Activated CD4-positive, alpha-beta T cell treated with anti-CD3 and anti-CD28 coated beads for 36 hours (primary cell): ENCODE data around the gene ERC2. TPM values are rescaled to one million over a fixed set of nuclear protein-coding genes. Genes with fewer than 3 reads are reported as not detected.

ENCODE experiments used
- ATAC-seq: fragments of 200-7000 bp; cut with Tn5 transposase; one replicate; pipeline ENCODE4 v1.10.0; 2021; ENCODE audit warnings: mild to moderate bottlenecking, moderate library complexity
- CTCF ChIA-PET: fragments of 350-600 bp; sonication (Branson Sonifier 250); formaldehyde crosslinking; loops from one replicate; lab custom pipeline; 2021; ENCODE audit warnings: antibody characterized with exemption; lab: Charles Lee
- POLR2A ChIA-PET: fragments of 350-600 bp; sonication (Branson Sonifier 250); formaldehyde crosslinking; loops from one replicate; lab custom pipeline; 2021; ENCODE audit warnings: antibody characterized with exemption, inconsistent platforms; lab: Charles Lee
- DNase-seq: peaks from one replicate; pipeline ENCODE4 v3.0.0-alpha.2; 2020
- H3K27ac Mint-ChIP-seq: one replicate; pipeline ENCODE4 v1.8.0; 2021; ENCODE audit warnings: mixed read lengths
- H3K27me3 Mint-ChIP-seq: one replicate; pipeline ENCODE4 v1.8.0; 2021; ENCODE audit warnings: mixed read lengths
- H3K36me3 Mint-ChIP-seq: one replicate; pipeline ENCODE4 v1.8.0; 2021; ENCODE audit warnings: low read depth, mixed read lengths
- H3K4me1 Mint-ChIP-seq: one replicate; pipeline ENCODE4 v1.8.0; 2021; ENCODE audit warnings: mixed read lengths
- H3K4me3 Mint-ChIP-seq: one replicate; pipeline ENCODE4 v1.8.0; 2021; ENCODE audit warnings: mild to moderate bottlenecking, moderate library complexity, mixed read lengths
- H3K9me3 Mint-ChIP-seq: one replicate; pipeline ENCODE4 v1.8.0; 2021; ENCODE audit warnings: low read depth, mixed read lengths
- intact Hi-C, 2 experiments: fragments of 100-400 bp; cut with DNase I in 1 of 2; cut with micrococcal nuclease in 1 of 2; formaldehyde crosslinking; loops; one replicate each; pipeline versions ENCODE4 v1.14.2 to v1.15.1; 2022 to 2024; cut with DNase I, micrococcal nuclease
- total RNA-seq, 2 experiments: library from RNA; stranded (reverse); gene quantifications; one replicate each; pipeline ENCODE4 v1.2.3, GENCODE V29; 2021

The ERC2 gene
- total RNA-seq, 2 experiments from 2014 or later = not detected

DNA sequence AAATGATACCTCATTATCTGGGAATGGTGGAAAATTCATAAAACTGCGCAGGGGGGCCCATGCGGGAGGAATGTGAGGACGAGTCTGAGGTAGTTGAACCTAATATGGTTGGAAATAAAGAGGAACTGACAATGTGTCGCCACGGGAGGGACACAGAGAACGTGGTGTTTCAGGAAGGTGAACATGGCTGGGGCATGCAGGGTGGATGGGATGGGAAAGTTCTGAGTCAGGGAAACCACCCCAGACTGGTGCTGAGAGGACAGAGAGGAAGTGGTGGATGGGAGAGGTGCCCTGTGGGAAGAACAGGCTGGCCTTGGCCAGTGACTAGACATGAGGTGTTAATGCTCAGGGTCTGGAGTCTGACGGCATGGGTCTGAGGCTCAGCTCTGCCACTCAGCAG lies 844.0 kb downstream of the ERC2 start:
- ChIA-PET CTCF (no interaction called here), POLR2A (no interaction called here)
- H3K27ac Mint-ChIP-seq = no peak overlapping the region
- H3K27me3 Mint-ChIP-seq = peaks cover 5% of the 10 kb centered on the region
- no peak for ATAC-seq
- no peaks in the 10 kb centered on the region for H3K36me3 Mint-ChIP-seq
- peaks cover 3% of the 10 kb centered on the region for H3K4me1 Mint-ChIP-seq
- intact Hi-C loops = no loop called here
- DNase-seq = no peak
- H3K9me3 Mint-ChIP-seq = no peaks in the 10 kb centered on the region
- H3K4me3 Mint-ChIP-seq = no peak overlapping the region

DNA sequence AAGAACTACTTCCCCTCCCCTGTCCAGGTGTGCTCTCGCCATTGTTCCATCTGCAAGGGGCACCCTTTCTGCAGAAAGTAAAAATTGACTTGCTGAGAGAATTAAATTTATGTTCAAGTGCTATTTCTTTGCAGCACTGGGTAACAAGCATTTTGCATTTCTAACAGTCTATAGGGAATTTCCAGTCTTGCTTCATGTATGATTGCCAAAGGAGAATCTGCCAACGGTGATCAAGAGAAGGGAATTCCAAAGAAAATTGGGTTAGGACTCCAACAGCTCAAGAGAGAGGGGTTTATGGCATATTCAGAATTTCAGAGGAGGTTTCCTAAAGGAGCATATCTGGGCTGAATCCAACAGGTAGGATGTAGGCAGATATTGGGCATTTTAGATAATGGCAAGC lies 844.5 kb downstream of the ERC2 start:
- CTCF ChIA-PET = no interaction called here

DNA sequence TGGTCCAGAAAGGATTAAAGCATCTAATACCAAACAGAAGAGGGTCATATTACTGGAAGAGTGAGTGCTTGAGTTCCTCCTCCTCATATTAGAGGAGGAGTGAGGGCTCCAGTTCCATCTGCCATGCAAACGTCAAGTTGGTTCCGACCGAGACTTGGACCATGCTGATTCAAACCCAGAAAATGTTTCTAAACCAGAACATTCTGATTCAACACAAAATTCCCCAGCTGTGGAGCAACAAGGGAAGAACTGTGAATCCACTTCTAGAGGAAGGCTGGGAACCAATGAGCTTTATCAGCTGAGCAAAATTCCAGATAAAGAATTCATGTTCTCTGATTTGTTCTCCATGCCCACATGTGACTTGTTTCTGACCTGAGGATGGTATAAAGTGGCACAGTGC lies 845.5 kb downstream of the ERC2 start:
- H3K27me3 Mint-ChIP-seq = peaks cover 5% of the 10 kb centered on the region

More for the DNA sequence above, 844.5 kb downstream of the ERC2 start:
- peaks cover 5% of the 10 kb centered on the region for H3K27me3 Mint-ChIP-seq
- H3K9me3 Mint-ChIP-seq = no peaks in the 10 kb centered on the region
- no peak for DNase-seq
- intact Hi-C loops = no loop called here
- H3K4me3 Mint-ChIP-seq = no peak overlapping the region
- H3K4me1 Mint-ChIP-seq = peaks cover 3% of the 10 kb centered on the region
- ATAC-seq = no peak
- POLR2A ChIA-PET = no interaction called here
- H3K27ac Mint-ChIP-seq = no peak overlapping the region
- no peaks in the 10 kb centered on the region for H3K36me3 Mint-ChIP-seq

DNA sequence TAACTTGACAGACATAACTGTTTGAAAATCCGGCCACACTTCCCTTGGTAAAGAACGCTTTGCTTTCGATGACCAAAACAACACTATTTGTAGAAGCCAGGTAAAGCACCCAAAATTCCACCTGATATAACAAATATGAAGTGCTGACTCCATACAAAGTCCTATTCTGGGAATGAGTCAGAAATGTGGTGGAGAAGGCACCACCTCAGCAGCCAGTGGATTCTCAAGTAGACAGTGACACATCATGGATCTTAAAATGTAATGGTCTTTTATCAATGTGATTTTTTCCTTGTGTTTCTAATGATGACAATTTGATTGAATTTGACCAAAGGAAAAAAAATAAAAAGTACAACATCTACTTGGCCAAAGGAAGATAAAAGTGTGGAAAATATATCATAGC lies 846.2 kb downstream of the ERC2 start:
- Mint-ChIP-seq H3K9me3 (no peaks in the 10 kb centered on the region), H3K4me1 (peaks cover 3% of the 10 kb centered on the region), H3K4me3 (no peak overlapping the region), H3K36me3 (no peaks in the 10 kb centered on the region), H3K27me3 (peaks cover 5% of the 10 kb centered on the region), H3K27ac (no peak overlapping the region)
- intact Hi-C loops = no loop called here
- DNase-seq (no peak), ATAC-seq (no peak)
- ChIA-PET CTCF (no interaction called here), POLR2A (no interaction called here)

More for the DNA sequence above, 845.5 kb downstream of the ERC2 start:
- intact Hi-C loops = no loop called here
- H3K9me3 Mint-ChIP-seq = no peaks in the 10 kb centered on the region
- peaks cover 3% of the 10 kb centered on the region for H3K4me1 Mint-ChIP-seq
- ChIA-PET POLR2A (no interaction called here), CTCF (interaction anchor here (0.6 kb wide), 1 partner anchor 103 kb away, joined by 3 read pairs; no protein-coding TSS in a partner anchor)
- ATAC-seq (no peak), DNase-seq (no peak)
- no peaks in the 10 kb centered on the region for H3K36me3 Mint-ChIP-seq
- no peak overlapping the region for H3K4me3 Mint-ChIP-seq
- H3K27ac Mint-ChIP-seq = no peak overlapping the region

DNA sequence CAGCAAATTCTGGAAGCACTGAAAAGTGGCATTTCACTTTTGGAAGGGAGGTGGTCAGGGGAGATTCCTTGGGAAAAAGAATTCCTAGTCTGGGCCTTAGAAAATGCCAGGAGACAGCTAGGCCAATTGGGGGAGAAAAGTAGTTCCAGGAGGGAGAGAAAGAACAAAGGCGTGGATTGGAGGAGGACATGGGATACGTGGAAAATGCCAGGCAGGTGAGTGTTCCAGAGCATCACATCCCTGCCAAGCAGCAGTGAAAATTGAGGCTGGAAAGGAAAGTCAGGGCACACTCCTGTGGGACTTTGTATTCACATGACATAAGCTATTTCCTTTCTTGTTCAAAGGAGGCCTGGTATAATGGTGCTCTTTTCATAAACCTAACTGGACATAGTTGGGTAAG lies 846.6 kb downstream of the ERC2 start:
- H3K36me3 Mint-ChIP-seq = no peaks in the 10 kb centered on the region

DNA sequence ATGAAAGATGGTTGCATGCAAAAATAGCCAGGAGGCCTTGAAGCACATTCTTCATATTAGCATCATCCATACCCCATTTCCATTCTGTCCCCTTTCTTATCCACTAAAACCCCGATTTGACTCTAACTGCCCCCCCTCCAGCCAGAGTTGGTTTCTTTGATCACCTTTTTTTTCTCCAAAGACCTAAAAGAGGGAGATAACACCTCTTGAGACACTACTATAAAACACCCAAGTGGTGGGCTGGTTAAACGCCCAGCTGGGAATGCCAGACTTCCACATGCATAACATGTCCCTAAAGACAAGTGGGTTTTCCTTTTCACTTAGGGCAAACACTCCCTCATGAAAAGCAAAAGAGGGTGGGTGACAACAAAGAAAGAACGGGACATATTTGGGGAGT lies 847.2 kb downstream of the ERC2 start:
- Mint-ChIP-seq H3K4me3 (no peak overlapping the region), H3K4me1 (peaks cover 3% of the 10 kb centered on the region), H3K9me3 (no peaks in the 10 kb centered on the region), H3K27ac (no peak overlapping the region), H3K27me3 (peaks cover 5% of the 10 kb centered on the region), H3K36me3 (no peaks in the 10 kb centered on the region)
- ChIA-PET POLR2A (no interaction called here), CTCF (no interaction called here)
- DNase-seq = no peak
- intact Hi-C loops = no loop called here
- no peak for ATAC-seq

More for the DNA sequence above, 846.6 kb downstream of the ERC2 start:
- peaks cover 3% of the 10 kb centered on the region for H3K4me1 Mint-ChIP-seq
- H3K27ac Mint-ChIP-seq = no peak overlapping the region
- no peak overlapping the region for H3K4me3 Mint-ChIP-seq
- ATAC-seq (no peak), DNase-seq (no peak)
- CTCF ChIA-PET = no interaction called here
- POLR2A ChIA-PET = no interaction called here
- H3K9me3 Mint-ChIP-seq = no peaks in the 10 kb centered on the region
- intact Hi-C loops = no loop called here
- peaks cover 5% of the 10 kb centered on the region for H3K27me3 Mint-ChIP-seq

DNA sequence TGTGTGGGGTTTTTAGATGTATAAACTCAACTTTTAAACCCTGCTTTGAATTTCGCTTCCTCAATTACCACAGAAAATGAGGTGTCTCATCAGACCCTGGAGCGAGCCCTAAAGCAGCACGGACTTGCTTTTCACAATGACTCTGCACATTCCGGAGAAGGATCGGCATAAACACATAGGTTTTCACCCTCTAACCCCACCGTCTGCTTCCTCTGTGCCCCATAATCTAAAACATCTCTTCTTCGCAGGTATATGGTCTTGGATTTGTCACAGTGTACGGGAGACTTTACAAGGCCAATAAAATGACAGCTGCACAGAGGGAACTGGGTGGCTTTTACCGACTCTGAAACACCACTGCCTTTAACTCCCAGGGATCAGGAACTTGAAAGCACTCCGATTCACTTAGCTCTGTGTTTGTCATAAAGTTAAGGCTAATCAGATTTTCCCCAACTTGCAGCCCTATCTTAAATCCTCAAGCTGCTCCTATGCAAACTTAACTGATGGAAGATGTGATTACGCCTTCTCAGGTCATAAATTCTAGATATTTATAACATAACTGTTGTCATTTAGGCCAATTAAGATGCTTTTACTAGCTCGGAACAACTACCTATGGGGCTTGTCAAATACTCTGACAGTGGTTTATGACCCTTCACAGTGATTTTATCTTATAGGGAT lies 847.8 kb downstream of the ERC2 start:
- Mint-ChIP-seq H3K27ac (no peak overlapping the region), H3K4me1 (peaks cover 3% of the 10 kb centered on the region), H3K27me3 (peaks cover 5% of the 10 kb centered on the region), H3K9me3 (no peaks in the 10 kb centered on the region), H3K4me3 (no peak overlapping the region), H3K36me3 (no peaks in the 10 kb centered on the region)
- DNase-seq (no peak), ATAC-seq (no peak)
- intact Hi-C loops = no loop called here
- POLR2A ChIA-PET = no interaction called here
- CTCF ChIA-PET = no interaction called here

DNA sequence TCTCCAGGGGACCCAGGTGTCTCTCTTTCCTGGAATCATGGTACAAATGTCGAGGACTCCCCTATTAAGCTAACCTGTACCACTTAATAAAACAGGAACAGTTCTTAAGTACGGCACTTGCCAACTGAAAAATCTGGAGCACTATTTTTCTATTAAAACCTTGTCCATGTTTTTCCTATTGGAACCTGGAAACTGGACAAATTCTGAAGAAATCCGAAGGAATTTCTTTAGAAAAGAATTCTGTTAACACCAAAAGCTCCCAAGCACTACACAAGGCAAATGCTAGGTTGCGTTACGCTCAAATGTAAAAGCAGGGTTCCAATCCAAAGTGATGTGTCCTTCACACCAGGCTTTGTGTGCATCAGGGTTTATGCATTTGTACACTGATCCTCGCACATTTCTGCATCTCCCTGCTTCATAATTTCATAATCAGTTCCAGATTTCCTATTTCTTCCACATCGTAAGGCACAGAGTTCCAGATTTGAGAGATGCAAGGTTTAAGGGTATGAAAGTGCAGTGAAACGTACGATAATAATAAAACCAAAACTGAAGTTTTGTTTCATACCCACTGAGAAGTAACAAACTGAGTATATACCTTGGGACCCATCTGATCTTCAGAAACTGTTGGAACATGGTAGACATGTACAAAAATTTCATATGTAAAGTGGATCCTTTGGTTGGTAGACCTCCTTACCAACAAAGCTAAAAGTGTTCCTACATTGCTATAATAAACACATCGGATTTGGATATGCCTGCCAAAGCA lies 849.0 kb downstream of the ERC2 start:
- ChIA-PET CTCF (interaction anchor here (0.6 kb wide), 1 partner anchor 878 kb away, joined by 3 read pairs; no protein-coding TSS in a partner anchor), POLR2A (no interaction called here)
- intact Hi-C loops = no loop called here
- Mint-ChIP-seq H3K36me3 (no peaks in the 10 kb centered on the region), H3K27ac (no peak overlapping the region), H3K9me3 (no peaks in the 10 kb centered on the region), H3K4me3 (no peak overlapping the region), H3K4me1 (peaks cover 3% of the 10 kb centered on the region), H3K27me3 (peaks cover 5% of the 10 kb centered on the region)
- no peak for ATAC-seq
- DNase-seq = no peak

DNA sequence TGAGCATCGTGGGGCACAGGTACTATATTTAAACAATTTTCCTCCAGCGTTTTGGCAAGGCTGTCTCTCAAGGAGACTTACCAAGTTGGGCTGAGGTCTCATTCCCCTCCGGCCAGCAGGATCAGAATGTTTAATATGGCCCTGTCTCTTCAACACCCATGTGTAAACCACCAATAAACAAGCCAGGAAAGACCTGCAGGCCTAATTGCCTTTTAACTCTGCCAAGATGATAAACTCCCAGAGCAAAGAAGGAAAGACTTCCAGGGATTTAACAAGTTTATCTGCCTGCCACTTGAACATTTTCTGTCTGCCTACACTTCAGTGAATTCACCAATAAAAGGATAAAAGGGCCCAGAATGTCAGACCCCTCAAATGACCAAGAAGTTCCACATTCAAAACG lies 850.9 kb downstream of the ERC2 start:
- POLR2A ChIA-PET = no interaction called here
- H3K36me3 Mint-ChIP-seq = no peaks in the 10 kb centered on the region
- no peak overlapping the region for H3K4me3 Mint-ChIP-seq
- intact Hi-C loops = no loop called here
- peaks cover 5% of the 10 kb centered on the region for H3K27me3 Mint-ChIP-seq
- no peak for ATAC-seq
- no peak overlapping the region for H3K27ac Mint-ChIP-seq
- DNase-seq = no peak
- CTCF ChIA-PET = no interaction called here
- no peaks in the 10 kb centered on the region for H3K9me3 Mint-ChIP-seq
- peaks cover 3% of the 10 kb centered on the region for H3K4me1 Mint-ChIP-seq

DNA sequence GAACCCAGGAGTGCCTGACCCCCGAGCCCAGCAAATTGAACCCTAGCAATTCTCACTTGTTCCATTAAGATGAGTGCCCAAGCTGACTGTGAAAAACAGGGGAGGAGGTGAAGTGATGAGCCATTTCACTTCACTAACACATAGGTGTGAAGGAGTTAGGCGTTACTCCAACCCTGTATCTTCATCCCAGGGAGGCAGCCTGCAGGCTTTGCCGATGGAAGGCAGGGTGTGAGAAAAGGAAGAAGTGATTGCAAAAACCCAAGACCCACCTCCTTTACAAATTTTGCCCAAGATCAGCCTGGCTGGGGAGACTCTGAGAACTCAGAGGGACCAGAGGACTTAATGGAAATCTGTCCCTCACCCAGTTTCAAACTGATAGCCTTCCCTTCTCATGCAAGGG lies 851.5 kb downstream of the ERC2 start:
- H3K27ac Mint-ChIP-seq = no peak overlapping the region
- POLR2A ChIA-PET = no interaction called here
- H3K27me3 Mint-ChIP-seq = peaks cover 5% of the 10 kb centered on the region
- intact Hi-C loops = no loop called here
- no peak for DNase-seq
- H3K9me3 Mint-ChIP-seq = no peaks in the 10 kb centered on the region
- no peak overlapping the region for H3K4me3 Mint-ChIP-seq
- no peaks in the 10 kb centered on the region for H3K36me3 Mint-ChIP-seq
- CTCF ChIA-PET = no interaction called here
- peaks cover 3% of the 10 kb centered on the region for H3K4me1 Mint-ChIP-seq
- no peak for ATAC-seq

DNA sequence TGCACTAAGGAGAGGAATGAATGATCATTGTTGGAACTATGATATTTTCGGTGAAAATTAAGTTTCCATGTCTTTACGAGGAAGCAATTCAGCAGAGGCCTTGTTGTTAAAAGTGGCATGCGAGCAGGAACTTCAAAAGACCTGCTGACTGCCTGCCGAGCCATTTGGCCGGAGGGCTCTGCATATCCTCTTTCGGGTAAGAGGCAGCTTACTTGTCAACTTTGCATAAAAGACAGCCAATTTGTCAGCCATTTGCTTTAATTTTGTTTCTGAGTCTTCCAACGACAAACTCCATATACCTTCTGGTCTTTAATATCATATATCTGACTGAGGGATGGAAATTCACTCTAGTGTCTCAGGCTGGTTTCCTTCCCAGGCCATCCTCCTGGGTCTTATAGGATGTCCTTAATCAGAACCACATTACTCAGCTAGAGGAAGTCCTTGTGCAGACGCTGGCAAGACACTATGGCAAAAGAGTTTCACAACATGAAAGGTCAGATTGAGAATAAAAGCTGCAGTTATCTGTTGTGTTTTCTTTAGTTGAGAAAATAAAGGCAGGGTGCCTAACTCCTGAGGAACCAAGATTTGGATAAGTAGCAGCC lies 852.5 kb downstream of the ERC2 start:
- DNase-seq = no peak
- intact Hi-C loops = no loop called here
- ATAC-seq = no peak
- H3K9me3 Mint-ChIP-seq = no peaks in the 10 kb centered on the region
- H3K27me3 Mint-ChIP-seq = peaks cover 6% of the 10 kb centered on the region
- CTCF ChIA-PET = interaction anchor here (0.7 kb wide), 1 partner anchor 1664 kb away, joined by 3 read pairs; no protein-coding TSS in a partner anchor
- peaks cover 3% of the 10 kb centered on the region for H3K4me1 Mint-ChIP-seq
- H3K4me3 Mint-ChIP-seq = no peak overlapping the region
- no peaks in the 10 kb centered on the region for H3K36me3 Mint-ChIP-seq
- POLR2A ChIA-PET = no interaction called here
- no peak overlapping the region for H3K27ac Mint-ChIP-seq
